Thyroid gland (tissue), 4 donors: ENCODE results near the gene IDS. TPM values are rescaled to one million over a fixed set of nuclear protein-coding genes. Genes with fewer than 3 reads are reported as not detected.
"Not testable (repeated sequence)": the region's sequence is repeated elsewhere in the genome, so short reads cannot be mapped to it uniquely, and the experiment has no call there.

Experiments
- DNase-seq, 2 donors: peaks; one replicate each; pipeline ENCODE4 v3.0.0-alpha.2; 2019
- H3K27ac ChIP-seq, 3 donors: fragments of 200-600 bp; sonication (generic); 1 replicate in 2 of 3; 2 replicates in 1 of 3; pipeline ENCODE4 v1.5.1; 2016 to 2019; ENCODE audit warnings: mild to moderate bottlenecking in 1 of 3, moderate library complexity in 1 of 3
- H3K27me3 ChIP-seq: fragments of 200-600 bp; sonication (generic); one replicate; pipeline ENCODE4 v1.5.1; 2019
- H3K36me3 ChIP-seq, 2 donors: fragments of 200-600 bp; sonication (generic); one replicate each; pipeline ENCODE4 v1.5.1; 2016 to 2019
- H3K4me1 ChIP-seq, 2 donors: fragments of 200-600 bp; sonication (generic); one replicate each; pipeline ENCODE4 v1.5.1; 2017 to 2019
- H3K4me3 ChIP-seq, 3 donors: fragments of 200-600 bp; sonication (generic); replicated peaks in 1 of 3; 1 replicate in 2 of 3; 2 replicates in 1 of 3; pipeline ENCODE4 v1.5.1; 2016; ENCODE audit warnings: mild to moderate bottlenecking in 1 of 3
- H3K9me3 ChIP-seq: fragments of 200-600 bp; sonication (generic); one replicate; pipeline ENCODE4 v1.5.1; 2017
- CTCF ChIP-seq, 6 experiments: fragments of 200-600 bp in 3 of 6; fragments of 450-650 bp in 3 of 6; sonication (generic) in 3 of 6; IDR thresholded peaks; one replicate each; pipeline ENCODE4 v1.5.1; 2016 to 2019; ENCODE audit warnings: antibody characterized with exemption in 6 of 6, mild to moderate bottlenecking in 2 of 6, inconsistent platforms in 1 of 6, moderate library complexity in 1 of 6
- POLR2A ChIP-seq, 2 donors: fragments of 450-650 bp; IDR thresholded peaks; one replicate each; pipeline ENCODE4 v1.6.1; 2017; ENCODE audit warnings: antibody characterized with exemption in 2 of 2, mild to moderate bottlenecking in 2 of 2, moderate library complexity in 1 of 2
- WGBS, 2 donors: methylation state at CpG; one replicate each; pipeline ENCODE4 v1.1.5; 2017; 5-methylcytosine and 5-hydroxymethylcytosine counted together
- intact Hi-C: fragments of 100-400 bp; cut with DNase I; formaldehyde crosslinking; loops from one replicate; pipeline ENCODE4 v1.15.1; 2023
- total RNA-seq, 4 donors: library from RNA; depleted of rRNA; stranded (reverse); fragments of >200 nt; gene quantifications; one replicate each; pipeline ENCODE4 v1.2.3, GENCODE V29; 2016

The IDS gene
- total RNA-seq, 4 donors from 2014 or later, result 76.8 to 88.6 (median 83.9) TPM

DNA sequence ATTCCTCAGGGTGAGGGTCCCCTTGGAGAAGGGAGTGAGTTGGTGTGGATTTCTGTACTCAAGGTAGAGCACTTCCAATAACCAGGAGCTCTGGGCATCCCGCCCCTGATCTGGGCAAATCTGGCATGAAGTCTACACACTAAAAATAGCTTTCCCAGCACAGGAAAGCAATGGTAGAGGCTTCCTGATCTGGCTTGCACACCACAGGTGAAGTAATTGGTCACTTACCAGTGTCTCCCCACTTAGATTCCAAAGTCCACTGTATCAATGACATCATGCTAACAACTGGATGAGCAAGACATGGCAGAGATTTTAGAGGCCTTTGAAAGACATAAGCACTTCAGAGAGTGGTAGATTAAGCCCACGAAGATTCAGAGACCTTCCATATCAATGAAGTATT lies 17.8 kb upstream of the IDS start:
- Histone ChIP-seq H3K9me3 (no peaks in the 10 kb centered on the region), H3K4me1 (no peaks in the 10 kb centered on the region), H3K4me3 (no peak overlapping the region), H3K36me3 (no peaks in the 10 kb centered on the region), H3K27ac (no peak overlapping the region), H3K27me3 (no peaks in the 10 kb centered on the region)
- no peak for DNase-seq
- 96% methylated on average over 2 of the region's 2 CpGs; no CpG with 5 or more reads in 1 of the 2 donors for WGBS, 2 donors
- intact Hi-C loops, result no loop called here
- no peak for TF ChIP-seq CTCF (IDR thresholded peaks at IDR 0.05)
- no peak for TF ChIP-seq POLR2A (IDR thresholded peaks at IDR 0.05)

- no peaks in the 10 kb centered on the region for H3K9me3 ChIP-seq
- no peak for DNase-seq
- no peaks in the 10 kb centered on the region for H3K36me3 ChIP-seq
- no peak overlapping the region for H3K4me3 ChIP-seq
- 62 to 88% methylated on average over 9 of the region's 9 CpGs for WGBS, 2 donors
- H3K4me1 ChIP-seq, result no peaks in the 10 kb centered on the region
- intact Hi-C loops, result no loop called here
- H3K27ac ChIP-seq, result no peak overlapping the region
- no peak for TF ChIP-seq CTCF (IDR thresholded peaks at IDR 0.05)
- no peak for TF ChIP-seq POLR2A (IDR thresholded peaks at IDR 0.05)
- no peaks in the 10 kb centered on the region for H3K27me3 ChIP-seq
These were observed 16.3 kb upstream of the IDS start for GRCh38 chrX:149521438-149521837.

GRCh38 chrX:149520636-149521277 lies 15.7 kb upstream of the IDS start:
- H3K9me3 ChIP-seq, intact Hi-C loops, H3K36me3 ChIP-seq, H3K27ac ChIP-seq, H3K27me3 ChIP-seq, DNase-seq, H3K4me1 ChIP-seq, H3K4me3 ChIP-seq: not testable (repeated sequence)
- WGBS, 2 donors, result 60 to 64% methylated on average over 3 of the region's 3 CpGs

- no peak for TF ChIP-seq POLR2A (IDR thresholded peaks at IDR 0.05)
- TF ChIP-seq CTCF (IDR thresholded peaks at IDR 0.05), result no peak
- intact Hi-C loops, result no loop called here
- no peak overlapping the region for H3K4me3 ChIP-seq
- H3K27me3 ChIP-seq, result no peaks in the 10 kb centered on the region
- DNase-seq, result no peak
- no peaks in the 10 kb centered on the region for H3K36me3 ChIP-seq
- WGBS, 2 donors, result 81% methylated on average over 7 of the region's 7 CpGs
- H3K4me1 ChIP-seq, result no peaks in the 10 kb centered on the region
- H3K27ac ChIP-seq, result no peak overlapping the region
- H3K9me3 ChIP-seq, result no peaks in the 10 kb centered on the region
These were observed 13.1 kb upstream of the IDS start for GRCh38 chrX:149518236-149518635.

- WGBS, 2 donors, result 95 to 96% methylated on average over 1 of the region's 1 CpG
- Histone ChIP-seq H3K36me3 (no peaks in the 10 kb centered on the region), H3K27ac (no peak overlapping the region), H3K4me3 (no peak overlapping the region), H3K4me1 (no peaks in the 10 kb centered on the region), H3K9me3 (no peaks in the 10 kb centered on the region), H3K27me3 (no peaks in the 10 kb centered on the region)
- intact Hi-C loops, result no loop called here
- DNase-seq, result no peak
- TF ChIP-seq CTCF (IDR thresholded peaks at IDR 0.05), result no peak
- TF ChIP-seq POLR2A (IDR thresholded peaks at IDR 0.05), result no peak
These were observed 12.2 kb upstream of the IDS start for GRCh38 chrX:149517308-149517707.
